NK-92 treated with Interleukin-12 subunit alpha and Interleukin-12 subunit beta, amount 100 ng/mL, for 24 hours (cell line): ENCODE data around the gene SIRPA.
"Not testable (repeated sequence)": the region's sequence is repeated elsewhere in the genome, so short reads cannot be mapped to it uniquely, and the experiment has no call there.

Experiments
- DNase-seq: peaks from one replicate; lab custom pipeline; 2025; lab: John Stamatoyannopoulos, UW

Gene SIRPA

GRCh38 chr20:1907586-1907985, 12.4 kb downstream of the SIRPA start:
- no peak for DNase-seq

DNA sequence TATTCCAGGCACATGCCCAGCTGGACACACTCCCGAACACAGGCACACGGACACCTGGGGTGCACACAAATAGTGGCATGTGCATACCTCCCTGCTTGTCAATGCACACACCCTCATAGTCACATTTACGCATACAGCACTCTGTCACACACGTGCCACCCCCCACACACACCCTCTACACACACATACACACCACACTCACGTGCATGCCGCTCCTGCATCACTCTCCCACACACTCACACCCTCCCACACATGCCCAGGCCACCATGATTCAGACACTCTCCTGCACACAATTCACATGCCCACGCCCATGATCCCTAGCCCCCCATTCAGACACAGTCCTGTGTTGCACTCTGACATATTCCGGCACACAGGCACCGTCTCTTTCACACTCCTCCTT, 13.0 kb downstream of the SIRPA start:
- no peak for DNase-seq

DNA sequence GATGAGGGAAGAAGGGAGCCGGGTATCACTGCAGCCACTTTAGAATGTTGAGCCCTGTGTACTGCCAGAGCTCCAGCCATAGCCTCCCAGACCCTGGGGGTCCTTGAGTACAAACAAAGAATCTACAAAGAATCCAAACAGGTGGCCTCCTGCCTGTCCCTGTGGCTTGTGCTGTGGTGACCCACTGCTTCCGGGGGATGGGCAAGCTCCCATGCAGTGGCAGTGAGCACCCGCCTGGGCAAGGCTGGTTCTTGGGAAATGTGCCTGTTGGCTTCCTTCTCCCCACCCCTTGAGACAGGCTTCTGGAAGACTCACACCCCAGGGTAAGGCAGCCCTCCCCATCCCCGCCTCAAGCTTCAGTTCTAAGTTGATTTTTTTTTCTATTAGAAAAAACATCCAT, 13.9 kb downstream of the SIRPA start:
- no peak for DNase-seq

DNA sequence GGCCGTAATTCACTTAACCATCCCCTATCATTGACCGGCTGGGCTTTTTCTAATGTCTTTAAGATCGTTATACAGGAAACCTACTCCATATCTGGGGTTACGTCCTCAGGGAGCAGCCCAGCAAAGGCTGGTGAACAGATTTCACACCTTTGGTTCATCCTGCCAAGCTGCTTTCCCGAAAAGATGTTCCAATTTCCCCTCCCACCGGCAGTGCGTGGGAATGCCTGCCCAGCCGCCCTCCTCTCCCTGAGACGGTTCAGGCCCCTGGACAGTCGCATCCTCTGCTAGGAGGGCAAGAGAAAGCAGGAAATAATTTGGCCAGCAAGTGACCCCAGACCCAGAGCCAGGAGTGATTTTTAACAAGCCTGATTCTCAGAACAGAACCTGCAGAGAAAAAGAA, 16.3 kb downstream of the SIRPA start:
- DNase-seq: no peak

GRCh38 chr20:1912053-1912452, 16.8 kb downstream of the SIRPA start:
- DNase-seq: no peak

DNA sequence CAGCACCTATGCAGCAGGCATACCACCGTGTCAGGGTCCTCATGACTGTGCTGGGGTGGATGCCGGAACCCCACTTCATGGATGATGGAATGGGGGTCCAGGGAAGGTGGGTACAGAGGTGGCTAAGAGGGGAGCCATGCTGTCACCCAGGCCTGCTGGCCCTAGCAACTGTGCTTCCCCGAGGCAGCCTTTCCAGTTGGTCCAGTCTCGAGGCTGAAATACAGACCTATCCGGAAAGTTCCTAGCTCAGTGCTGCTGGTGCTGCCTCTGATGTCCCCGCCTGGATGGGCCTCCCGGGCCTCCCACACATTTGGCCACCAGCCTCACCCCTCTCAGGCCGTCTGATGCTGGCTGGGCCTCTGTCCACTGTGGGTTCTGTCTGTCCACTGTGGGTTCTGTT, 17.4 kb downstream of the SIRPA start:
- no peak for DNase-seq

- DNase-seq: not testable (repeated sequence)
Measured at GRCh38 chr20:1915233-1915632, 20.0 kb downstream of the SIRPA start.

GRCh38 chr20:1915725-1916124, 20.5 kb downstream of the SIRPA start:
- DNase-seq: no peak

- DNase-seq: no peak
Measured at GRCh38 chr20:1917786-1918185, 22.6 kb downstream of the SIRPA start.

DNA sequence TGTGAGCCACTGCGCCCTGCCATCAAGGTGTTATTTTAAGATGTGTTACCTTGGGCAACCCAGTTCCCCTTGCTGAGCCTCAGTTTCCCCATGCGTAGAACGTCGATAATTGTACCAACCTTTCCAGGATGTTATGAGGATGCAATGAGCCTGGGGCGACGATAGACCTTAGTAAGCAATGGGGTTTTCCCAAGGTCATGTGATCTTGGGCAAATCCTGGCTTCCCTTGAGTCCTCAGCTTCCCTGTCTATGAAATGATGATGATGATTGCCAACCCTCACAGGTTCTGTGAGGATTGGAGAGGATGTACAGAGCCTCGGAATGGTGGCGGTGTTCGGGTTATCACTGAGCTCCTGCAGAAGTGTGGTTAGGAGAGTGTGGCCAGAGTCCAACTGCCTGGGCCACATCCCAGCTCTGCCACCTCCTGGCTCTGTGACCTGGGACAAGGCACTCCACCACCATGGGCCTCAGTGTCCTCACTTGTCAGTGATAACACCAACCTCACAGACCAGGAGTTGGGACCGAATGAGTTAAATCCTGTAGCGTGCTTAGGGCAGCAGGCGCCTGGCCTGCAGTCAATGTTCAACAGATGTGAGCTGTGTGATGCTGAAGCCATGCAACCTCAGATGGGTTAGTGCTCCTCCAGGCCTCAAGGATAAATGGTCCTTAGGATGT, 23.4 kb downstream of the SIRPA start:
- no peak for DNase-seq

DNA sequence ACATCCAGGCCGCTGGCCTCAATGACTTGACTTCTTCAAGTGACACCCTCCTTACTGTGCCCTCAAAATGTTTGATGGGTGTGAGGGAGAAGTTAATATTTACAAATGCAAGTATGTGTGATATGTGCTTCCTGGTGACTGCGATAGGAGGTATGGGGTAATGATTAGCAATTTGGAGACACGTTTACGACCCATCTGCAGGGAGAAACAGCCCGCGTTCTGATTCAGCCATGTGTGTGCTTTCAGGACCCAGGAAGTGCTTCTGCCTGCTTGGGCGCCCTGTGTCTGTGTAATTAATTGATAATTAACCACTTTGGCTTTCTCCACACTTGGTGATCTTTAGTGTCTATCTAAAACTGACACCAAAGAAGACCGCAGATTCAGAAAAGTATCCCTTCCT, 25.0 kb downstream of the SIRPA start:
- no peak for DNase-seq

DNA sequence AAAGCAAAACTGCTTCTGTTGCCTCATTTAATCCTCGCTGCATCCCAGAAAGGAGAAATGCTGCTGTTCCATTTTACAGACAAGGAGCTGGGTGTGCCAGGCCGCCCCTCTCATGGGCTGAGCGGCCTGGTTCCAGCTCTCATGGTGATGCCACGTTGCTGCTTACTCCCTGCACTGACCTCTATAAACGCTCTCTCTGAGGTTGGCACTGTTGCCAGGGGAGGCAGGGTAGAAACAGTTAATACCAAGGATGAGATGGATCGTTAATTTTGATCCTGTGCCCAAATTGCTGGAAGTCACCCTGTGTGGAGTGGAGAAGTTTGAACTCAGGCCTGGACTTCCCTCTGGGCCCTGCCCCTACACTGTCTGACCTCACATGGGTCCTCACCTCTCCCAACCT, 25.6 kb downstream of the SIRPA start:
- no peak for DNase-seq

GRCh38 chr20:1921985-1922384, 26.8 kb downstream of the SIRPA start:
- not testable (repeated sequence) for DNase-seq

- no peak for DNase-seq
Measured at GRCh38 chr20:1922786-1923185, 27.6 kb downstream of the SIRPA start.

GRCh38 chr20:1924910-1925861, 30.0 kb downstream of the SIRPA start:
- no peak for DNase-seq

DNA sequence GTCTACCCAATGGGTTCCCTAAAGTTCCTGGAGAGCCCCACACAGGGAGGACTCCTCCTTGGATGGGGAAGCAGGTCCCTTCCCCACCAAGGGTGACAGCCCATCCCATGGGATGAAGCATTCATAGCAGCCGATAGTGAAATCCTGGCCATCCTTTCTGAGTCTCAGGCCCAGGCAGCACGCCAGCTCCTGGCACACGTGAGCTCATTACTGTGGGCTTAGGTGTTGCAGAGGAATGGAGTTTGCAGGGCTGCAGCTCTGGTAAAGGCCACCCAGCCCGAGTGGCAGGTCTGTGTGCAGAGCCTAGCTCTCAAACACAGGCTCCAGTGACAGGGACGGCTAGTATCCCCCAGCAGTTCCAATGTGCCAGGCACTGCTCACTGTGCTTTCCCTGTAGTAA, 31.0 kb downstream of the SIRPA start:
- DNase-seq: no peak

- no peak for DNase-seq
Measured at GRCh38 chr20:1927217-1927616, 32.0 kb downstream of the SIRPA start.

- no peak for DNase-seq
Measured at GRCh38 chr20:1928154-1928553, 32.9 kb downstream of the SIRPA start.

- DNase-seq: no peak
Measured at GRCh38 chr20:1928782-1929181, 33.6 kb downstream of the SIRPA start.

DNA sequence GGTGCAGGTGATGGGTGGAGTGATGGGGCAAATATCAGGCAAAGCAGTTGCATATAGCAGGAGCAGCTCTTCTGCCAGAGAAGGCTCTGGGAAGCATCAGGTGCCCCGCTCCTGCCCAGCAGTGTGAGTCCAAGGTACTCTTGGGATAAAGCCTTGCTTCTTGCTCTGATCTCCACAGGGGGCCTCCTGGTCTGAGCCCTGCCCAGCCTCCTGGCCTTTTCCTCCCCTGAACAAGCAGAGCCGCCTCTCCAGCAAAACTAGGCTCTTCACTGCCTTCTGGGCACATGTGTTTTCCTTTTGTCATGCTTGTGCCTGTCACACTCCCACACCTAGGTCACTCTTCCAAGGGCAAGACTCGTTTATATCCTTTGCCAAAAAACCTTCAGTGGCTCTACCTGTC, 34.3 kb downstream of the SIRPA start:
- no peak for DNase-seq

- DNase-seq: no peak
Measured at GRCh38 chr20:1930165-1930564, 35.0 kb downstream of the SIRPA start.

- no peak for DNase-seq
Measured at GRCh38 chr20:1931830-1932229, 36.6 kb downstream of the SIRPA start.

- DNase-seq: no peak
Measured at GRCh38 chr20:1932971-1933370, 37.8 kb downstream of the SIRPA start.
